H1 (cell line): Measurements from ENCODE around the gene ZNF771.
"Not testable (repeated sequence)": the region's sequence is repeated elsewhere in the genome, so short reads cannot be mapped to it uniquely, and the experiment has no call there.

Experiments
- CHD1 ChIP-seq: IDR thresholded peaks from 2 replicates; pipeline ENCODE4 v1.6.1; 2012; ENCODE audit warnings: low read depth, low read length, improper control_type of control experiment
- CTCF ChIP-seq, 3 experiments: IDR thresholded peaks; 1 replicate in 2 of 3; 2 replicates in 1 of 3; pipeline versions ENCODE4 v1.5.1 to v1.6.1; 2011; ENCODE audit warnings: low read length in 3 of 3, mild to moderate bottlenecking in 3 of 3, inconsistent platforms in 2 of 3, low read depth in 1 of 3, moderate library complexity in 1 of 3; ENCODE audit not compliant: insufficient read depth in 1 of 3; ENCODE audit errors: control extremely low read depth in 1 of 3
- EGR1 ChIP-seq: IDR thresholded peaks from 2 replicates; pipeline ENCODE4 v1.6.1; 2011; ENCODE audit warnings: low read depth, low read length, borderline replicate concordance
- EP300 ChIP-seq, 2 experiments: IDR thresholded peaks; 1 replicate in 1 of 2; 2 replicates in 1 of 2; pipeline ENCODE4 v1.6.1; 2011 to 2012; ENCODE audit warnings: low read depth in 2 of 2, low read length in 2 of 2, mild to moderate bottlenecking in 2 of 2, borderline replicate concordance in 1 of 2, inconsistent platforms in 1 of 2, moderate library complexity in 1 of 2
- GABPA ChIP-seq: IDR thresholded peaks from 2 replicates; pipeline ENCODE4 v1.6.1; 2011; ENCODE audit warnings: mild to moderate bottlenecking, low read length, moderate library complexity, borderline replicate concordance; ENCODE audit not compliant: insufficient read depth
- POLR2A ChIP-seq, 2 experiments: IDR thresholded peaks; 1 replicate in 1 of 2; 2 replicates in 1 of 2; pipeline ENCODE4 v1.6.1; 2011; ENCODE audit warnings: low read depth in 2 of 2, low read length in 2 of 2, mild to moderate bottlenecking in 2 of 2; ENCODE audit errors: control extremely low read depth in 1 of 2
- POLR2AphosphoS5 ChIP-seq: IDR thresholded peaks from 2 replicates; pipeline ENCODE4 v1.6.1; 2011; ENCODE audit warnings: low read depth, low read length
- RAD21 ChIP-seq, 2 experiments: IDR thresholded peaks in 1 of 2; conservative IDR thresholded peaks in 1 of 2; 2 replicates each; pipeline ENCODE4 v1.6.1; 2011; ENCODE audit warnings: low read depth in 2 of 2, low read length in 2 of 2, improper control_type of control experiment in 1 of 2, inconsistent platforms in 1 of 2, mild to moderate bottlenecking in 1 of 2, moderate library complexity in 1 of 2
- ZNF274 ChIP-seq: IDR thresholded peaks from 2 replicates; pipeline ENCODE4 v1.7.0; 2012; ENCODE audit warnings: low read length, borderline replicate concordance; ENCODE audit errors: extremely low read depth

DNA sequence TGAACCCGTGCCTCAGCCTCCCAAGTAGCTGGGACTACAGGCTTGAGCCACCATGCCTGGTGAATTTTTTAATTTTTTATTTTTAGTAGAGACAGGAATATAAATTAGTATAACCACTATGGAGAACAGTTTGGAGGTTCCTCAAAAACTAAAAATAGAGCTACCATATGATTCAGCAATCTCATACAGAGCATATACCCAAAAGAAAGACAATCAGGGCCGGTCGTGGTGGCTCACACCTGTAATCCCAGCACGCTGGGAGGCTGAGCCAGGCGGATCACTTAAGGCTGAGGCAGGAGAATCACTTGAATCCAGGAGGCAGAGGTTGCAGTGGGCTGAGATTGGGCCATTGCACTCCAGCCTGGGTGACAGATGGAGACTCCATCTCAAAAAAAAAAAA lies 54.0 kb downstream of the ZNF771 start:
- TF ChIP-seq EP300 (IDR thresholded peaks at IDR 0.05; ENCODE audit: borderline replicate concordance in 1 of 2, low read depth in 2 of 2, low read length in 2 of 2); RAD21 (IDR thresholded peaks at IDR 0.05 in 1 of 2, conservative IDR thresholded peaks at IDR 0.05 in 1 of 2; ENCODE audit: low read depth in 2 of 2, low read length in 2 of 2); POLR2A (IDR thresholded peaks at IDR 0.05; ENCODE audit: control extremely low read depth in 1 of 2, low read depth in 2 of 2, low read length in 2 of 2); EGR1; CTCF (IDR thresholded peaks at IDR 0.05; ENCODE audit: control extremely low read depth in 1 of 3, insufficient read depth in 1 of 3, low read depth in 1 of 3, low read length in 3 of 3); ZNF274; CHD1; POLR2AphosphoS5; GABPA: not testable (repeated sequence)
